OCI-LY7 (cell line): ENCODE results near the gene CALU. TPM values are rescaled to one million over a fixed set of nuclear protein-coding genes. Genes with fewer than 3 reads are reported as not detected.

Experiments
- BruUV-seq: library from RNA; stranded (reverse); fragments of 400-500 nt; replicated peaks from 2 replicates; lab custom pipeline; 2021; lab: Mats Ljungman, UMichigan
- CTCF ChIA-PET: fragments of 300-600 bp; sonication (Branson Sonifier 250); formaldehyde crosslinking; loops from one replicate; lab custom pipeline; 2022; ENCODE audit warnings: antibody characterized with exemption; ENCODE audit not compliant: unreplicated experiment; lab: Charles Lee
- POLR2A ChIA-PET: fragments of 300-600 bp; sonication (Branson Sonifier 250); formaldehyde crosslinking; loops from one replicate; lab custom pipeline; 2022; ENCODE audit warnings: antibody characterized with exemption; lab: Charles Lee
- DNase-seq: peaks from one replicate; pipeline ENCODE4 v3.0.0-alpha.2; 2015; ENCODE audit warnings: low spot score
- H2AFZ ChIP-seq: fragments of 200-600 bp; sonication (generic), shearing (Covaris generic); 2 replicates; pipeline ENCODE4 v1.6.1; 2014; ENCODE audit warnings: mild to moderate bottlenecking, antibody characterized with exemption, low read length, moderate library complexity
- H3K27ac ChIP-seq: fragments of 200-600 bp; sonication (generic); 2 replicates; pipeline ENCODE4 v1.5.1; 2014; ENCODE audit warnings: mixed run types, low read depth, mild to moderate bottlenecking, moderate library complexity, low read length, inconsistent platforms; ENCODE audit not compliant: poor library complexity, severe bottlenecking
- H3K36me3 ChIP-seq: fragments of 200-600 bp; sonication (generic); 2 replicates; pipeline ENCODE4 v1.6.1; 2014; ENCODE audit warnings: mild to moderate bottlenecking, antibody characterized with exemption, low read length, moderate library complexity, mixed read lengths; ENCODE audit not compliant: insufficient read depth
- H3K4me1 ChIP-seq: fragments of 200-600 bp; sonication (generic); 2 replicates; pipeline ENCODE4 v1.5.1; 2014; ENCODE audit warnings: mild to moderate bottlenecking, low read length; ENCODE audit not compliant: insufficient read depth, poor library complexity, severe bottlenecking
- H3K4me2 ChIP-seq: fragments of 200-600 bp; sonication (generic); 2 replicates; pipeline ENCODE4 v1.6.1; 2014; ENCODE audit warnings: mild to moderate bottlenecking, low read length
- H3K4me3 ChIP-seq: fragments of 200-600 bp; sonication (generic); 2 replicates; pipeline ENCODE4 v1.5.1; 2014; ENCODE audit warnings: mild to moderate bottlenecking, low read depth, low read length; ENCODE audit not compliant: poor library complexity, severe bottlenecking
- H3K79me2 ChIP-seq: fragments of 200-600 bp; sonication (generic); 2 replicates; pipeline ENCODE4 v1.6.1; 2016; ENCODE audit warnings: low read depth, mild to moderate bottlenecking, low read length, moderate library complexity, mixed read lengths; ENCODE audit not compliant: insufficient read depth
- H3K9me2 ChIP-seq: fragments of 200-600 bp; sonication (generic); 2 replicates; pipeline ENCODE4 v1.6.1; 2016; ENCODE audit warnings: mild to moderate bottlenecking, low read length, mixed read lengths; ENCODE audit not compliant: insufficient read depth
- H3K9me3 ChIP-seq: fragments of 200-600 bp; sonication (generic); 2 replicates; pipeline ENCODE4 v1.6.1; 2014; ENCODE audit warnings: mild to moderate bottlenecking, mixed run types, low read length, mixed read lengths
- H4K20me1 ChIP-seq: fragments of 200-600 bp; sonication (generic); 2 replicates; pipeline ENCODE4 v1.6.1; 2014; ENCODE audit warnings: mild to moderate bottlenecking, antibody characterized with exemption, low read length, moderate library complexity, mixed read lengths; ENCODE audit not compliant: insufficient read depth
- EZH2phosphoT487 ChIP-seq: fragments of 200-600 bp; sonication (generic); IDR thresholded peaks from 2 replicates; pipeline ENCODE4 v1.6.1; 2018; ENCODE audit warnings: low read depth, borderline replicate concordance, mild to moderate bottlenecking, mixed run types, antibody characterized with exemption, low read length, moderate library complexity, mixed read lengths
- intact Hi-C: fragments of 100-400 bp; cut with micrococcal nuclease; formaldehyde crosslinking; loops from one replicate; pipeline ENCODE4 v1.10.0; 2022; ENCODE audit not compliant: unreplicated experiment
- total RNA-seq, 2 experiments: library from RNA; depleted of rRNA in 1 of 2; stranded (reverse); fragments of >200 nt in 1 of 2; shearing (Covaris generic) in 1 of 2; gene quantifications; 2 replicates each; pipeline ENCODE4 v1.2.3, GENCODE V29; 2014 to 2022
- TF ChIP-seq, protein P1 (sequence below): fragments of 200-600 bp; sonication (generic); conservative IDR thresholded peaks from 2 replicates; pipeline ENCODE4 v1.5.1; 2014; ENCODE audit warnings: mild to moderate bottlenecking, antibody characterized with exemption, low read length, moderate library complexity, mixed read lengths

CALU gene
- total RNA-seq, 2 experiments from 2014 or later, result 45.6 to 52.8 TPM

DNA sequence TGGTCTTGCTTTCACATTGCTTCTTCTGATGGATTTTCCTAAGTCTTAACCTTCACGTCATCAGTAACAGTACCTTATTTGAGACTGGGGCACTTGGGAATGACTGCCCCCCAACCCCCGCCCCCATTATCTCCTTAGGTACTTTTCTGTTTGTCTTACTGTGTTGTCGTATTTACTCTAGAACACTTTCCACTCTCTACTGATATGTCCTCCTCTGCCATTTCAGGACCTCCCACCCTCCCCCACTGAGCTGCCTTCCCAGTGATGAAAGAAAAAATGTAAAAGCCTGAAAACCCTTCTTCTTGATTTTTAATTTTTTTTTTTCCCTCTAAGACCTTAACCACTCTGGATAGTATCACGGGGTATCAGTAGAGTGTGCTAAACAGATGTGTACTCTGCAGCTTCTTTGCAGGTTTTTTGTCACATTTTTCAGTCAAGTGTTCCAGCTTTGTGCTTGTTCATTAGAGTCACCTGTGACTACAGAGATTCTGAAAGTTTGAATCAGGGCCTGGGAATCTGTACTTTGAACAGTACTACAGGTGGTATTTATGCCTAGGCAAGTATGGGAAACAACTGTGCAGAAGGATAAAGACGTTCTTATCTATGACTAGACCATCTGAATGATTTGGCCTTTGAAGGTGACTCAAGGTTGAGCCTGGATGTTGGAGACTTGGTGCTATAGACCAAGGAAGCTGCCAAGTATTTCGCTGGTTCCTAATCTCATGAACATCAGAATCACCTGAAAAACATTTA is 8.3 kb downstream of the CALU start:
- Histone ChIP-seq H3K4me1 (no peaks in the 10 kb centered on the region), H3K9me3 (peaks cover 3% of the 10 kb centered on the region; the same call in 1 of the 2 replicates), H3K4me3 (no peak overlapping the region), H3K4me2 (no peak overlapping the region), H3K36me3 (peaks cover 88% of the 10 kb centered on the region), H3K9me2 (no peaks in the 10 kb centered on the region), H4K20me1 (peaks cover 4% of the 10 kb centered on the region), H2AFZ (no peak overlapping the region), H3K27ac (no peak overlapping the region), H3K79me2 (peaks cover 71% of the 10 kb centered on the region)
- no peak for TF ChIP-seq EZH2phosphoT487
- TF ChIP-seq, protein P1, sequence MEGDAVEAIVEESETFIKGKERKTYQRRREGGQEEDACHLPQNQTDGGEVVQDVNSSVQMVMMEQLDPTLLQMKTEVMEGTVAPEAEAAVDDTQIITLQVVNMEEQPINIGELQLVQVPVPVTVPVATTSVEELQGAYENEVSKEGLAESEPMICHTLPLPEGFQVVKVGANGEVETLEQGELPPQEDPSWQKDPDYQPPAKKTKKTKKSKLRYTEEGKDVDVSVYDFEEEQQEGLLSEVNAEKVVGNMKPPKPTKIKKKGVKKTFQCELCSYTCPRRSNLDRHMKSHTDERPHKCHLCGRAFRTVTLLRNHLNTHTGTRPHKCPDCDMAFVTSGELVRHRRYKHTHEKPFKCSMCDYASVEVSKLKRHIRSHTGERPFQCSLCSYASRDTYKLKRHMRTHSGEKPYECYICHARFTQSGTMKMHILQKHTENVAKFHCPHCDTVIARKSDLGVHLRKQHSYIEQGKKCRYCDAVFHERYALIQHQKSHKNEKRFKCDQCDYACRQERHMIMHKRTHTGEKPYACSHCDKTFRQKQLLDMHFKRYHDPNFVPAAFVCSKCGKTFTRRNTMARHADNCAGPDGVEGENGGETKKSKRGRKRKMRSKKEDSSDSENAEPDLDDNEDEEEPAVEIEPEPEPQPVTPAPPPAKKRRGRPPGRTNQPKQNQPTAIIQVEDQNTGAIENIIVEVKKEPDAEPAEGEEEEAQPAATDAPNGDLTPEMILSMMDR, result no peak
- CTCF ChIA-PET, result interaction anchor here (1.0 kb wide), 1 partner anchor 13 kb away, joined by 3 read pairs; no protein-coding TSS in a partner anchor
- no TSS peak for BruUV-seq
- intact Hi-C loops, result no loop called here
- POLR2A ChIA-PET, result interaction anchor here (0.6 to 2.2 kb wide), 4 partner anchors 8 to 63 kb away, joined by 3 to 14 read pairs (median 3); partner anchors contain the start of gene CALU
- no peak for DNase-seq

DNA sequence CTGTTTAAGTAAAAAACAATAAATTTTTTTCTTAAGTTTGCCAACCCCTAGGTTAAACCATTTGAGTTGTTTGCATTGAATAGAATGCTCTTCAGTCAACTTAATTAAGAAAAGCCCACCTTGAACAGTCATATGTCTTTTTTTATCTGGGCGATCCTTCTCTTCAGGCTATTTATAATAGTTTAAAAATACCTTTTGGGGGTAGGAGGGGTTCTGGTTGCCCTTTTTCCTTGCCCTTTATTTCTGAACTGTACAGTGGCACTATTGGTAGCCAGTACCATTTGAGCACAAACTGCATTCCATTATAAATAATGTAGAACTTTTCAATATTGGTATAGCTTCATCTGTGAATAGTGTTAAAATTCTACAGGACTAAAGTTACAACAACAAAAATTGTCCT is 13.1 kb downstream of the CALU start:
- H3K27ac ChIP-seq, result no peak overlapping the region
- peaks cover 98% of the 10 kb centered on the region for H3K36me3 ChIP-seq
- H4K20me1 ChIP-seq, result peaks cover under 1% of the 10 kb centered on the region; the same call in 1 of the 2 replicates
- no peak overlapping the region for H3K4me3 ChIP-seq
- DNase-seq, result no peak
- CTCF ChIA-PET, result no interaction called here
- BruUV-seq, result no TSS peak
- H3K79me2 ChIP-seq, result peaks cover 26% of the 10 kb centered on the region
- POLR2A ChIA-PET, result interaction anchor here (2.6 kb wide), 1 partner anchor 14 kb away, joined by 9 read pairs; no protein-coding TSS in a partner anchor
- intact Hi-C loops, result no loop called here
- TF ChIP-seq, protein P1, result no peak
- no peak for TF ChIP-seq EZH2phosphoT487
- H3K4me2 ChIP-seq, result no peak overlapping the region
- no peaks in the 10 kb centered on the region; the same call in 1 of the 2 replicates for H3K9me3 ChIP-seq
- no peaks in the 10 kb centered on the region for H3K9me2 ChIP-seq
- no peak overlapping the region for H2AFZ ChIP-seq
- H3K4me1 ChIP-seq, result no peaks in the 10 kb centered on the region
